ENCODE results near the gene UIMC1.

The UIMC1 gene

DNA sequence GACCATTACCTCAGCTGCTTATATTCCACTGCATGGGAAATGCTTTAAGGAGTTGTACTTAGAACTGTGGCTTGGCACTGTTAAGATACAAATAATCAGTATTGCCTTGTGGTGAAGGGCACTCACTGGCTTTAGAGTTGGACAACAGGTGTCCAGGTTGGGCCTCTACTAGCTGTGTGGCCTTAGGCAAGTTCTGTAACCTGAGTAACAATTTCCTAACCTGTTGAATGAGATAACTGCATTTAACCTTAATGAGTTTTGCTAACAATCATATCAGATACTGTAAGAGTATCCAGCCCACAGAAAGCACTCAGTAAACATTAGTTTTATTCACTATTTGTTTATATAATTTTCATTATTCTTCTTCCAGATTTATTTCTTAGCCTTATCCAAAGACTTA is 90.2 kb downstream of the UIMC1 start:
- no peaks in the 10 kb centered on the region for H4K20me1 ChIP-seq (ENCODE audit: low read depth, low read length)
- no peak overlapping the region for H3K27ac ChIP-seq (ENCODE audit: low read depth, low read length)
- no peak overlapping the region for H3K4me2 ChIP-seq (ENCODE audit: low read depth, low read length, poor library complexity, severe bottlenecking)
- H3K9me3 ChIP-seq (ENCODE audit: insufficient read depth, low read length): no peaks in the 10 kb centered on the region
- no peak overlapping the region for H3K4me3 ChIP-seq (ENCODE audit: insufficient read depth, low read length, poor library complexity, severe bottlenecking)
- H3K36me3 ChIP-seq (ENCODE audit: low read length): 0 out of 2 replicates have a peak, but pooled peaks cover 6% of the 10 kb centered on the region
- no peak overlapping the region for H2AFZ ChIP-seq (ENCODE audit: low read depth, low read length, severe bottlenecking)
- no peaks in the 10 kb centered on the region for H3F3A ChIP-seq (ENCODE audit: insufficient read depth)
- H3K79me2 ChIP-seq (ENCODE audit: insufficient read depth, low read length): peaks cover 4% of the 10 kb centered on the region; the same call in 1 of the 2 replicates
- H3K9ac ChIP-seq (ENCODE audit: low read length): no peak overlapping the region
- no peaks in the 10 kb centered on the region for H3K27me3 ChIP-seq (ENCODE audit: low read length)
- H3K9me2 ChIP-seq (replicated peaks; ENCODE audit: insufficient read depth, low read length): no peaks in the 10 kb centered on the region
- TF ChIP-seq, protein P1, sequence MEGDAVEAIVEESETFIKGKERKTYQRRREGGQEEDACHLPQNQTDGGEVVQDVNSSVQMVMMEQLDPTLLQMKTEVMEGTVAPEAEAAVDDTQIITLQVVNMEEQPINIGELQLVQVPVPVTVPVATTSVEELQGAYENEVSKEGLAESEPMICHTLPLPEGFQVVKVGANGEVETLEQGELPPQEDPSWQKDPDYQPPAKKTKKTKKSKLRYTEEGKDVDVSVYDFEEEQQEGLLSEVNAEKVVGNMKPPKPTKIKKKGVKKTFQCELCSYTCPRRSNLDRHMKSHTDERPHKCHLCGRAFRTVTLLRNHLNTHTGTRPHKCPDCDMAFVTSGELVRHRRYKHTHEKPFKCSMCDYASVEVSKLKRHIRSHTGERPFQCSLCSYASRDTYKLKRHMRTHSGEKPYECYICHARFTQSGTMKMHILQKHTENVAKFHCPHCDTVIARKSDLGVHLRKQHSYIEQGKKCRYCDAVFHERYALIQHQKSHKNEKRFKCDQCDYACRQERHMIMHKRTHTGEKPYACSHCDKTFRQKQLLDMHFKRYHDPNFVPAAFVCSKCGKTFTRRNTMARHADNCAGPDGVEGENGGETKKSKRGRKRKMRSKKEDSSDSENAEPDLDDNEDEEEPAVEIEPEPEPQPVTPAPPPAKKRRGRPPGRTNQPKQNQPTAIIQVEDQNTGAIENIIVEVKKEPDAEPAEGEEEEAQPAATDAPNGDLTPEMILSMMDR (IDR thresholded peaks at IDR 0.05; ENCODE audit: insufficient read depth, low read length, poor library complexity, severe bottlenecking): no peak
- TF ChIP-seq EZH2phosphoT487 (conservative IDR thresholded peaks at IDR 0.05; ENCODE audit: low read length): no peak

DNA sequence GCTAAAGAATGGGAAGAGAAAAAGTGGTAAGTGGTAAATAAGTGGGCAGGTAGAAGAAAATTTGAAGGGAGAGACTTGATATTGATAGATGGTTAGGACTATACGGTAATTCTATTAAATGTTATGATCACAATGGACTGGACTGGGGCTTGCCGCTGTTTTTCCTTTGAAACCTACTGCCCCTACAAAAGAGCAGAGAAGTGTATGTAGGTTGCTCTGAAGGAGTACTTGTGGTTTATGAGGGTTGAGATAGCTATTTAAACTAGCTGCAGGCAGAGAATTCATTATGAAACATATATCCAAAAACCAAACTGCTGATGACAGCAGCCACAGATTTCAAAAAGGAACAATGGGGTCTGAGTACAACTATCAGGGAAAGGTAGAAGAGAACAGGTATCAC is 90.7 kb downstream of the UIMC1 start:
- no peak for TF ChIP-seq EZH2phosphoT487 (conservative IDR thresholded peaks at IDR 0.05; ENCODE audit: low read length)
- TF ChIP-seq, protein P1 (IDR thresholded peaks at IDR 0.05; ENCODE audit: insufficient read depth, low read length, poor library complexity, severe bottlenecking): no peak
- Histone ChIP-seq H3F3A (ENCODE audit: insufficient read depth) (no peaks in the 10 kb centered on the region), H3K9ac (ENCODE audit: low read length) (no peak overlapping the region), H3K79me2 (ENCODE audit: insufficient read depth, low read length) (peaks cover 4% of the 10 kb centered on the region; the same call in 1 of the 2 replicates), H2AFZ (ENCODE audit: low read depth, low read length, severe bottlenecking) (no peak overlapping the region), H3K4me2 (ENCODE audit: low read depth, low read length, poor library complexity, severe bottlenecking) (no peak overlapping the region), H3K27me3 (ENCODE audit: low read length) (no peaks in the 10 kb centered on the region), H3K9me3 (ENCODE audit: insufficient read depth, low read length) (no peaks in the 10 kb centered on the region), H3K9me2 (replicated peaks; ENCODE audit: insufficient read depth, low read length) (no peaks in the 10 kb centered on the region), H3K4me3 (ENCODE audit: insufficient read depth, low read length, poor library complexity, severe bottlenecking) (no peak overlapping the region), H3K27ac (ENCODE audit: low read depth, low read length) (no peak overlapping the region), H4K20me1 (ENCODE audit: low read depth, low read length) (no peaks in the 10 kb centered on the region), H3K36me3 (ENCODE audit: low read length) (0 out of 2 replicates have a peak, but pooled peaks cover 6% of the 10 kb centered on the region)

DNA sequence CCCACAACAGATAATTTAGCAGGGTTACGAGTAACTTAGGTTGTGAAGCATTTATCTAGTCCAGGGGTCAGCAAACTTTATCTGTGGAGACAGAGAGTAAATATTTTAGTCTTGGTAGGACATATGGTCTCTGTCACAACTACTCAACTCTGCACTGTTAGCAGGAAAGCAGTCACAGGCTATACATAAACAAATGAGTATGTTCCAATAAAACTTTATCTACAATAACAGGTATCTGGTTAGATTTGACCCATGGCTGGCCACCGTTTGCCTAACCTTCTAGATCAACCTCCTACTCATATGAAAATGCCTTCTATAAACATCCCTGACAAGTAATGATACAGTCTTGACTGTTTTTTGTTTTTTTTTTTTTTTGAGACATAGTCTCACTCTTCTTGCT is 94.5 kb downstream of the UIMC1 start:
- H3K4me2 ChIP-seq (ENCODE audit: low read depth, low read length, poor library complexity, severe bottlenecking): no peak overlapping the region

More for the DNA sequence above, 94.5 kb downstream of the UIMC1 start:
- H3F3A ChIP-seq (ENCODE audit: insufficient read depth): no peaks in the 10 kb centered on the region
- H3K27me3 ChIP-seq (ENCODE audit: low read length): no peaks in the 10 kb centered on the region
- H3K9me3 ChIP-seq (ENCODE audit: insufficient read depth, low read length): no peaks in the 10 kb centered on the region
- no peaks in the 10 kb centered on the region for H4K20me1 ChIP-seq (ENCODE audit: low read depth, low read length)
- no peak overlapping the region for H3K4me3 ChIP-seq (ENCODE audit: insufficient read depth, low read length, poor library complexity, severe bottlenecking)
- H3K27ac ChIP-seq (ENCODE audit: low read depth, low read length): no peak overlapping the region
- no peak overlapping the region for H2AFZ ChIP-seq (ENCODE audit: low read depth, low read length, severe bottlenecking)
- TF ChIP-seq, protein P1 (IDR thresholded peaks at IDR 0.05; ENCODE audit: insufficient read depth, low read length, poor library complexity, severe bottlenecking): no peak
- no peak for TF ChIP-seq EZH2phosphoT487 (conservative IDR thresholded peaks at IDR 0.05; ENCODE audit: low read length)
- H3K9ac ChIP-seq (ENCODE audit: low read length): no peak overlapping the region
- no peaks in the 10 kb centered on the region for H3K9me2 ChIP-seq (replicated peaks; ENCODE audit: insufficient read depth, low read length)
- H3K36me3 ChIP-seq (ENCODE audit: low read length): peaks cover 19% of the 10 kb centered on the region
- H3K79me2 ChIP-seq (ENCODE audit: insufficient read depth, low read length): peaks cover 4% of the 10 kb centered on the region; the same call in 1 of the 2 replicates

All from SU-DHL-6 (cell line).